ENCODE measurements around the gene CCR6. TPM values are rescaled to one million over a fixed set of nuclear protein-coding genes. Genes with fewer than 3 reads are reported as not detected.

CCR6 gene
- total and polyA plus RNA-seq, 2 of the 8 experiments (the other 6 are each of a cell fraction or from before 2014, with no cell fraction given): 0.06 TPM; not detected in 1

DNA sequence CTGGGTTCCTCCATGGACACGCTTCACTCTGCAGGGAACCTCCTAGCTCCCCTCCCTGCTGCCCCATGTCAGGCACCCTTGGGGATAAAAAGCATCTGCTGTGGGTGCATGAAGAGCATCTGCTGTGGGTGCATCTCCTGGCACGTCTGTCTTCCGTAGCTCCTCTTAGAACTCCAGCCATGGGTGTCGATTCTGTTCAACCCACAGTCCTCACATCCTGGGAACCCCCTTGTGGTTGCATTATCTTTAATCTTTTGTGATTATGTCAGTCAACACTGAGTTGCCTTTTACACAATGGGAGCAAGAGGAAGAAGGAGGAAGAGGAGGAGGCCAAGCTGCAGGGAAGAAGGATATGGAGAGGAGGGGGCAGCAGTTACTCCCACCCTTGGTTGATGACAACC, 24.1 kb upstream of the CCR6 start:
- WGBS, 2 experiments (ENCODE audit: extremely low coverage in 1 of 2, insufficient coverage in 1 of 2, insufficient read length in 1 of 2, insufficient replicate concordance in 2 of 2, low coverage in 1 of 2, low lambda C conversion rate in 2 of 2, missing lambda C conversion rate in 1 of 2): 90% methylated on average over 4 of the region's 4 CpGs; no CpG with 5 or more reads in 1 of the 2 experiments
- Histone ChIP-seq H2BK12ac (ENCODE audit: low read depth, low read length) (no peak overlapping the region), H4K91ac (replicated peaks; ENCODE audit: insufficient read length, low read length) (no peak overlapping the region), H3K27me3 (replicated peaks in 1 of 4; ENCODE audit: control insufficient read depth in 3 of 4, extremely low read depth in 1 of 4, insufficient read depth in 3 of 4, low read length in 3 of 4) (no peaks in the 10 kb centered on the region), H2AK5ac (ENCODE audit: low read depth, low read length) (no peak overlapping the region), H3K18ac (ENCODE audit: extremely low read depth, low read length) (no peak overlapping the region), H3K79me1 (ENCODE audit: low read depth, low read length) (no peaks in the 10 kb centered on the region), H3K9me3 (ENCODE audit: insufficient read depth in 2 of 2, low read depth in 1 of 2, low read length in 1 of 2) (no peaks in the 10 kb centered on the region), H2BK15ac (ENCODE audit: low read length) (no peak overlapping the region), H3K36me3 (ENCODE audit: control insufficient read depth in 2 of 4, insufficient read depth in 4 of 4, low read length in 3 of 4) (no peaks in the 10 kb centered on the region), H3K27ac (ENCODE audit: low read depth, low read length) (no peak overlapping the region), H3K4me2 (ENCODE audit: insufficient read depth in 1 of 2, low read depth in 2 of 2, low read length in 2 of 2) (no peak overlapping the region), H3K4me1 (replicated peaks in 1 of 4; ENCODE audit: control insufficient read depth in 3 of 4, insufficient read depth in 4 of 4, low read length in 3 of 4) (peaks cover 0 to 7% (median 2%) of the 10 kb centered on the region in 4 experiments; a peak in 3 of 7 replicates), H2AFZ (ENCODE audit: low read length) (no peak overlapping the region), H4K8ac (ENCODE audit: extremely low read depth, insufficient read depth, low read length) (no peak overlapping the region), H2BK5ac (ENCODE audit: low read depth, low read length) (no peak overlapping the region), H3K23me2 (ENCODE audit: low read depth, low read length) (no peaks in the 10 kb centered on the region), H3K79me2 (ENCODE audit: control insufficient read depth in 1 of 2, insufficient read depth in 2 of 2, low read length in 2 of 2) (no peaks in the 10 kb centered on the region), H4K5ac (ENCODE audit: insufficient read length, low read depth, low read length) (no peak overlapping the region), H3K9ac (replicated peaks in 1 of 4; ENCODE audit: extremely low read depth in 1 of 4, low read depth in 3 of 4, low read length in 3 of 4) (no peak overlapping the region), H3K56ac (replicated peaks; ENCODE audit: insufficient read length, low read depth, low read length) (no peak overlapping the region), H2BK120ac (replicated peaks; ENCODE audit: low read depth, low read length) (no peak overlapping the region), H2BK20ac (ENCODE audit: low read length) (no peak overlapping the region), H3K4me3 (ENCODE audit: extremely low read depth in 1 of 4, insufficient read depth in 2 of 4, low read depth in 3 of 4, low read length in 4 of 4) (no peak overlapping the region), H3K14ac (ENCODE audit: insufficient read length) (no peak overlapping the region), H3K4ac (replicated peaks; ENCODE audit: insufficient read length, low read depth, low read length) (no peak overlapping the region), H4K20me1 (replicated peaks in 1 of 2; ENCODE audit: control insufficient read depth in 1 of 2, insufficient read depth in 2 of 2, low read length in 2 of 2) (no peaks in the 10 kb centered on the region), H3K23ac (ENCODE audit: insufficient read length) (no peak overlapping the region)
- FAIRE-seq (no peak), DNase-seq (ENCODE audit: low read depth in 1 of 2, low spot score in 2 of 2) (no peak)
- POLR2A ChIA-PET (ENCODE audit: partially characterized antibody): no interaction called here
- CTCF ChIA-PET (ENCODE audit: partially characterized antibody): interaction anchor here (1.0 to 1.4 kb wide), 2 partner anchors 42 to 324 kb away, joined by 3 to 4 read pairs; no protein-coding TSS in a partner anchor
- no peak for TF ChIP-seq BACH1 (IDR thresholded peaks at IDR 0.05; ENCODE audit: low read length)
- TF ChIP-seq FOSL1 (IDR thresholded peaks at IDR 0.05; ENCODE audit: insufficient read depth, low read depth, low read length): no peak
- TF ChIP-seq ASH2L (IDR thresholded peaks at IDR 0.05; ENCODE audit: low read length): no peak
- no peak for TF ChIP-seq SAP30 (IDR thresholded peaks at IDR 0.05; ENCODE audit: insufficient read depth, insufficient replicate concordance, low read length)
- no peak for TF ChIP-seq GABPA (IDR thresholded peaks at IDR 0.05; ENCODE audit: borderline replicate concordance, insufficient read depth, low read length)
- no peak for TF ChIP-seq POLR2AphosphoS5 (IDR thresholded peaks at IDR 0.05; ENCODE audit: low read depth, low read length)
- TF ChIP-seq KDM4A (IDR thresholded peaks at IDR 0.05; ENCODE audit: low read depth, low read length, severe bottlenecking): no peak
- TF ChIP-seq SP2 (IDR thresholded peaks at IDR 0.05; ENCODE audit: low read length): no peak
- TF ChIP-seq, protein P1, sequence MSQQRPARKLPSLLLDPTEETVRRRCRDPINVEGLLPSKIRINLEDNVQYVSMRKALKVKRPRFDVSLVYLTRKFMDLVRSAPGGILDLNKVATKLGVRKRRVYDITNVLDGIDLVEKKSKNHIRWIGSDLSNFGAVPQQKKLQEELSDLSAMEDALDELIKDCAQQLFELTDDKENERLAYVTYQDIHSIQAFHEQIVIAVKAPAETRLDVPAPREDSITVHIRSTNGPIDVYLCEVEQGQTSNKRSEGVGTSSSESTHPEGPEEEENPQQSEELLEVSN (IDR thresholded peaks at IDR 0.05): no peak
- TF ChIP-seq EZH2 (IDR thresholded peaks at IDR 0.05; ENCODE audit: low read depth, low read length, severe bottlenecking): no peak
- TF ChIP-seq NRF1 (IDR thresholded peaks at IDR 0.05; ENCODE audit: low read depth, low read length): no peak
- TF ChIP-seq SP4 (IDR thresholded peaks at IDR 0.05; ENCODE audit: low read length): no peak
- TF ChIP-seq BRCA1 (IDR thresholded peaks at IDR 0.05; ENCODE audit: low read depth, low read length): no peak
- TF ChIP-seq RNF2 (IDR thresholded peaks at IDR 0.05; ENCODE audit: borderline replicate concordance, low read depth, low read length, missing control alignments, poor library complexity, severe bottlenecking): no peak

Measured in H1 (cell line).